ENCODE measurements around the gene HOXD9. TPM values are rescaled to one million over a fixed set of nuclear protein-coding genes. Genes with fewer than 3 reads are reported as not detected.

The HOXD9 gene
- total RNA-seq = not detected

DNA sequence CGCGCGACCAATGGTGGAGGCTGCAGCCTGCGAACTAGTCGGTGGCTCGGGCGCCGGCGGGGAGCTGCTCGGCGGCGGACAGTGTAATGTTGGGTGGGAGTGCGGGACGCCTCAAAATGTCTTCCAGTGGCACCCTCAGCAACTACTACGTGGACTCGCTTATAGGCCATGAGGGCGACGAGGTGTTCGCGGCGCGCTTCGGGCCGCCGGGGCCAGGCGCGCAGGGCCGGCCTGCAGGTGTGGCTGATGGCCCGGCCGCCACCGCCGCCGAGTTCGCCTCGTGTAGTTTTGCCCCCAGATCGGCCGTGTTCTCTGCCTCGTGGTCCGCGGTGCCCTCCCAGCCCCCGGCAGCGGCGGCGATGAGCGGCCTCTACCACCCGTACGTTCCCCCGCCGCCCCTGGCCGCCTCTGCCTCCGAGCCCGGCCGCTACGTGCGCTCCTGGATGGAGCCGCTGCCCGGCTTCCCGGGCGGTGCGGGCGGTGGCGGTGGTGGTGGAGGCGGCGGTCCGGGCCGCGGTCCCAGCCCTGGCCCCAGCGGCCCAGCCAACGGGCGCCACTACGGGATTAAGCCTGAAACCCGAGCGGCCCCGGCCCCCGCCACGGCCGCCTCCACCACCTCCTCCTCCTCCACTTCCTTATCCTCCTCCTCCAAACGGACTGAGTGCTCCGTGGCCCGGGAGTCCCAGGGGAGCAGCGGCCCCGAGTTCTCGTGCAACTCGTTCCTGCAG, at the start of gene HOXD9:
TSS of gene HOXD9 (plus strand) at position 37 of the 728 bp plus-strand sequence. CDS start at position 87, 50 bp downstream.

DNA sequence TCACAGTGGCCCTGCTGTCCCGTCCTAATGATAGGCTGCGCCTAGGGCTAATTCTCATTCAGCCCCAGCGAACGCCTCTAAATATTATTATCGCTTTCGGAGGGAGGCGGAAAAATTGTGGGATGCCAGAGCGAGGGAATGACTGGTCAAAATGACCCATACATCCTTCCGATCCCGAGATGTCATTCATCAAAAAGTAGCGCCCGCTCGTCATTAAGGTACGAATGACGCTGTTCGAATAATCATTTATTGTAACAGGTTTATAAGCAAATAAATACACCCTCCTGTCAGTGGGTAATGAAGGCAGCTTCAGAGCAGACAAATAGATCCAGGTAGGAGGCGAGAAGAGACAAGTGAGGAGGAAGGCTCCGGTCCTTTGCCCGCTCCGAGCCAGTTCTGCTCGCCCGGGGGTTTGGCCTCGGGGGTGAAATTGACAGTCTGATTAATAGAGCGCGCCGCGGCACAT, 38.7 kb upstream of the HOXD9 start, which contains the start of gene EVX2:
TSS of gene EVX2 (minus strand) at position 167 of the 466 bp plus-strand sequence. CDS start 186 bp downstream, outside the sequence.

DNA sequence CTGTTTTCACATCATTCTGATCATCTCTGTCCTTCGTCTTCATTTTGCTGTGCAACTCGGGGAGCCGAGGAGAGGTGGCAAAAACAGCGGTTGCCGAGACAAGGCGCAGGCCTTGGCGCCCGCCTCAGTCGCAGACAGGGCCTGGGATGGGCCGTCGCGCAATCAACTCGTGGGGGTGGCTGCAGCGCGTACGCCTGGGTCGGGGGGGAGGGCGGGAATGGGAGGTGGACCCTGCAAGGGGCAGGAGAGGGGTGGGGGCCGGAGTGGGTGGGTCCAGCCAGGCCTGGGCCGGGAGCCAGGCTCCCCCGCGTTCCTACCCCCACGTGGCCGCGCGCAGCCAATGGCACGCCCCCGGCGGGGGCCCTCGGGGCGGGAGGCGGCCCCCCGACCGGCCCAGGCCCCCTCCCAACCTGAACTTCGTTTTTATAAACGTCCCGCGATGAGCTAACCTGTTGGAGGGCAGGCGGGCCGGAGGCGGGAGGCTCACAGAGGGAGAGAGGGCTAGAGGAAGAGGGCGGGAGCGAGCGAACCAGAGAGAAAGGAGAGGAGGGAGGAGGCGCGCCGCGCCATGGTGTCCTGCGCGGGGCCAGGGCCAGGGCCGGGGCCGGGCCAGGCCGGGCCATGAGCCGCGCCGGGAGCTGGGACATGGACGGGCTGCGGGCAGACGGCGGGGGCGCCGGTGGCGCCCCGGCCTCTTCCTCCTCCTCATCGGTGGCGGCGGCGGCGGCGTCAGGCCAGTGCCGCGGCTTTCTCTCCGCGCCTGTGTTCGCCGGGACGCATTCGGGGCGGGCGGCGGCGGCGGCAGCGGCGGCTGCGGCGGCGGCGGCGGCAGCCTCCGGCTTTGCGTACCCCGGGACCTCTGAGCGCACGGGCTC, 30.0 kb upstream of the HOXD9 start, which contains the start of gene HOXD13:
TSS of gene HOXD13 (plus strand) at position 452 of the 875 bp plus-strand sequence. CDS start at position 622, 170 bp downstream.

DNA sequence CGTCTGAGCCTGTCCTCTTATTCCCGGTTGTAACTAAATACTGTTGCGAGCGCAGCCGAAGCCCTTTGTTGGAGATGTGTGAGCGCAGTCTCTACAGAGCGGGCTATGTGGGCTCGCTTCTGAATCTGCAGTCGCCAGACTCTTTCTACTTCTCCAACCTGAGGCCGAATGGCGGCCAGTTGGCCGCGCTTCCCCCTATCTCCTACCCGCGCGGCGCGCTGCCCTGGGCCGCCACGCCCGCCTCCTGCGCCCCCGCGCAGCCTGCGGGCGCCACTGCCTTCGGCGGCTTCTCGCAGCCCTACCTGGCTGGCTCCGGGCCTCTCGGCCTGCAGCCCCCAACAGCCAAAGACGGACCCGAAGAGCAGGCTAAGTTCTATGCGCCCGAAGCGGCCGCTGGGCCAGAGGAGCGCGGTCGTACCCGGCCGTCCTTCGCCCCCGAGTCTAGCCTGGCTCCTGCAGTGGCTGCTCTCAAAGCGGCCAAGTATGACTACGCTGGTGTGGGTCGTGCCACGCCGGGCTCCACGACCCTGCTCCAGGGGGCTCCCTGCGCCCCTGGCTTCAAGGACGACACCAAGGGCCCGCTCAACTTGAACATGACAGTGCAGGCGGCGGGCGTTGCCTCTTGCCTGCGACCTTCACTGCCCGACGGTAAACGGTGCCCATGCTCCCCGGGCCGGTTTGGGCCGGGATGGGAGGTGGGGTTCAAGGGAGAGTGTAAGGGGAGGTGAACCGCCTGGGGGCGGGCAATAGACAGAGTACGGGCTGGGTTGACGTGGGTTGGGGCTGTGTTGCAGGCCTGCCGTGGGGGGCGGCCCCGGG, 22.6 kb upstream of the HOXD9 start, which contains the start of gene HOXD12:
TSS of gene HOXD12 (plus strand) at position 68 of the 819 bp plus-strand sequence. CDS start at position 75, 7 bp downstream.

DNA sequence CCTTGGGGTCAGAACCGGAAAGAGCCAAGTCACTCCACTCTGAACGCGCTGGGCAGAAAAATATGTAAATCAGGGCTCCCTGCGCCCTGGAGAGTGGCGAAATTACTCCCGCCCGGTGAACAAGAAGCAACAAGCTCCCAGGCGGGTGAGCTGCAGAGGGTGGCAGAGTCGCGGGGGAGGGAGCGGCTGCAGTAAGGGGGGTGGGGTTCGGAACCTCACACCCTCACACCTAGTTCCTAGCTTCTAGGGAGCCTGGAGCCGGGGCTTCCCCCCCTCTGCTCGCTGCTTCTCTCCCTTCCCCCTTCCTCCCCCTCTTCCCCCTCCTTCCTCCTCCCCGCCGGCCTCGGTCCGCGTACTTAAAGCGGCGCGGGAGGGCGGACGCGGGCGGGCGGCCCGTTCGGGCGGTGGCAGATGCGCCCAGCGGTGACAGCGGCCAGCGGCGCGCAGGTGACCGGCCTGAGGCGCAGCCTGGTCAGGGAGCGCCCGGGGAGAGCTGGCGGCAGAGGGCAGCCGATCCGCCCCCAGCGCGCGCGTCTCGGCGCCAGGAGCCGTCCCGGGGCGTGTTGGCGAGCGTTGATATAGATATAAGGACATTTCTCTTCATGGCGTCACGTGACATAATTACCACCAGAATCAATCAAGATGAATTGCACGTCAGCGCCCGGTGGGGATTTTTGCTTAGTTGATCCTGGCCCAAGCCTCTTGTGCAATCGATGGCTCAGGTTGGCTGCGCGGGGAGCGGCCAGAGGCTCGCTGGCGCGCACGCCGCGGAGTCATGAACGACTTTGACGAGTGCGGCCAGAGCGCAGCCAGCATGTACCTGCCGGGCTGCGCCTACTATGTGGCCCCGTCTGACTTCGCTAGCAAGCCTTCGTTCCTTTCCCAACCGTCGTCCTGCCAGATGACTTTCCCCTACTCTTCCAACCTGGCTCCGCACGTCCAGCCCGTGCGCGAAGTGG, 15.7 kb upstream of the HOXD9 start, which contains the start of gene HOXD11:
TSS of gene HOXD11 (plus strand) at position 700 of the 959 bp plus-strand sequence. CDS start at position 776, 76 bp downstream.

DNA sequence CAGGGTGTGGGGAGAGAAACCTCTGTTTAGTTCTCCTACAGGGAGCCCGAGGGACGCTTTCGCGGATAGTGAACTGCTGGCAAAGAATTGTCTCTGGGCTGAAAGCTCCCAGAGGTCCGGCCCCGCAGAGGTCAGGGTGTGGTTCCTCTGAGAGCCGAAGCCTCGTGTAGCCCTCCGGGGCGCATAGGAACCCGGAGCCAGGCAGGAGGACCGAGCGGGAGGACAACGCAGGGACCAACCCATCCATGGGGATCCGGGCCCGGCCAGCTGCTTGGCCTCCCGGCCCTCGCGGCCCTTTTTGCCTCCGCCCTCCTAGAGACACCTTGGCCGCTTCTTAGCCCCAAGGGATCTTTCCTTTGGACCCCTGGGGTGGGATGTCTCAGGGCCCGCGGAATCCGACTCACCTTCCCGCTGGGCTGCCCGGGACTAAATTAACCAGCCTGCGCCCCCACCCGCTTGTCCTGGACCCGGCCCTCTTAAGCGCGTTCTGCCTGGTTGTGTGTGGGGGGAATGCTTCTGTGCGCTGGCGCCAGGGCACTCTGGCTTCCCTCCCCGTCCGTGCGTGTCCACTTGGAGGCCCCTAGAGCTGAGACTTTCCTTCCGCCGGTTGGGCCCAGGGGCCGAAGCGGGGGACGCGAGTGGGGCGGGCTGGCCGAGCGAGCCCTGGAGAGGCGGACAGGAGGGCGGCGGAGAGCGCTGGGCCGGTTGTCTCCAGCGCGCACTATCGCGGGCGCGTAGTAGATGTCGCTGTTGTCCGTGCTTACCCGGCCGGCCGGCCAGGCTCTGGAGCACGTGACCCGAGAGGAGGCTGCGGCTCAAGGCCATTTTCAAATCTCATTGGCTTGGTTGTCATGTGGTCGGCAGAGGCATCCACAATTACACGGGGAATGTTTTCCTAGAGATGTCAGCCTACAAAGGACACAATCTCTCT, 6.4 kb upstream of the HOXD9 start, which contains the start of gene HOXD10:
TSS of gene HOXD10 (plus strand) at position 896 of the 931 bp plus-strand sequence. CDS start 56 bp downstream, outside the sequence.

DNA sequence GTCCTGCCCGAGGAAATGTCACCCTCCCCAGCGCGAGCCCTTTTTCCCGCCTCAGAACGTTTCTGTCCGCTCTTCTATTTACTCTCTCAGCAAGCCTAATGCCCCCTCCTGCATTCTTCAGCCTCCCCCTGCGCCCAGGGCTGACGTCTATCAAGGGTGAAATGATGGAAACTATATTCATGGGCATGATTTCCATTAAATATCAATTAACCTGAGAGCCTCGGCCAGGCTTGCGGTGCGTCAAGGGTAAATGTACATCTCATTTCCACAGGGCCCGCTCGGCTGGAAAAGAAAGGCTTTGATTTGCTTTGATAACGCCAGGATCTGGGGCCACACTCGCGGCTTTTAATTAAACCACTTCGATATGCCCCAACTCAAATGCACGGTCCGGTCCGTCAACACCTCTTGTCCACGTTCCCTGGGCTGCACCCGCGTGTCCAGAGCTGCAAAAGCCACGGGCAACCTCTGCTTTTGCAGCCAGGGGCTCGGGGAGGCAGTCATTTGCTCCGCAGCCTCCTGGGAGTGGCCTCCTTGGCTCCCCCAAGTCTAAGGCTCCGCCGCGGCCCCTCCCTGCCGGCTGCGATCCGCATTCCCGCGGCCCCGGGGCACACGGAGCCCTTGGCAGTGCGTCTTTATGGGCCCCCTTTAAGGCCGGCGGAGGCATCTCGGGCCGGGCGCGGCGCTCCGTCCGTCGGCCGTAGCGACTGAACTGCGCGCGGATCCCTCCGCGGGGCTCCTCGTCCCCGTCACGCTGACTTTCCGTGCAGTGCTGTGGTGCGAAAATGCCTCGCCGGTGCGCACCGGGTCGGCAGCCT, 6.7 kb downstream of the HOXD9 start, which contains the start of gene HOXD8:
TSS of gene HOXD8 (plus strand) at position 724 of the 815 bp plus-strand sequence. CDS start 662 bp downstream, outside the sequence.

DNA sequence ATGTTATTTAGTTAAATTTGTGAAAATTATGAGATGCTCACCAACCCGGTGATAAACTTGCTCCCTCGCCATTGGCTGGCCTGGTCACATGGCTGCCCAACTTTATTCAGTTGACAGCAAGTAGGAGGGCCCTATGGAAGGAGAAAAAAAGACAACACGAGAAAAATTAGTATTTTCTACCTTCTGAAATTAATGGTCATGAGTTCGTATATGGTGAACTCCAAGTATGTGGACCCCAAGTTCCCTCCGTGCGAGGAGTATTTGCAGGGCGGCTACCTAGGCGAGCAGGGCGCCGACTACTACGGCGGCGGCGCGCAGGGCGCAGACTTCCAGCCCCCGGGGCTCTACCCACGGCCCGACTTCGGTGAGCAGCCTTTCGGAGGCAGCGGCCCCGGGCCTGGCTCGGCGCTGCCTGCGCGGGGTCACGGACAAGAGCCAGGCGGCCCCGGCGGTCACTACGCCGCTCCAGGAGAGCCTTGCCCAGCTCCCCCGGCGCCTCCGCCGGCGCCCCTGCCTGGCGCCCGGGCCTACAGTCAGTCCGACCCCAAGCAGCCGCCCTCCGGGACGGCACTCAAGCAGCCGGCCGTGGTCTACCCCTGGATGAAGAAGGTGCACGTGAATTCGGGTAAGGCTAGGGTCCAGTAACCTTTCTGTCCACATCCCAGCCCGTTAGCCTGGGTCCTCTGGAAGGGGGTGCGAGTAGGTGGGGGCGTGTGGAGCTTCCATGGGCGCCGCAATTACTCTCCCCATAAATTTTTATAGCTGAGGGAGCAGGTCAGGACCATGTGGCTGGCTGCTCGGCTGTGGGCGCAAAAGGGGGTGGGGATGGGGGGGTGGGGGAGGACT, 29.1 kb downstream of the HOXD9 start, which contains the start of gene HOXD4:
TSS of gene HOXD4 (plus strand) at position 109 of the 846 bp plus-strand sequence. CDS start at position 193, 84 bp downstream.

DNA sequence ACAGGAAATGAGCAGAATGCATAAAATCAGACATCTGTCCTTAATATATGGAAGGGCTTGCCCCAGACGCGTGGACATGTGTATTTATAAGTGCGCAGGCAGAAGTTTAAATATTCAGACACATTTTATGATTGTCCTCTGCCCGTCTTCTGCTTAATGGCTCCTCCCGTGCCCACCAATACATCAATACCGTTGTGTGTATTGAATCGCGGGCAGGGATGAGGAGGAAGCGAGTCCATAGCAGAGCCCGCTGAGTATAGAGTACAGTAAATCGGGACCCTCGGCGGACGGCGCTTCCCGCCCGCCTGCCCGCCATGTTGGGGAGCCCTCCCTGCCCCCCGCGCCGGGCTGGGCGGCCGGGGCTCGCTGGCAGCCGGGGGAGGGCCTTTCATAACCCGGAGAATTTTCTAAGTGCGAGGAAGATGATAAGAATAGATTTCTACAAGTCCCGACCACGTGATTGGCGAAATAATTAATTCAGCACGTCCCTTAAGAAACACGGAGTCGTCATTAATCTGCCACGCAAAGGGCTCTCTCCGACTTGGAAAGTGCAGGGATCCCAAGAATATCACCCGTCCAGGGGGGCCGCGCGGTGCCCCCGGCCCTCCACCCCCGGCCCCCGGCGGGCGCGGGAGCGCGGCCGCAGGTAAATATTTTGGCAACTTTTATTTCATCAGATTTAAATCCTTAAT, 34.4 kb downstream of the HOXD9 start, which contains the start of gene HOXD3:
TSS of gene HOXD3 (plus strand) at position 501 of the 692 bp plus-strand sequence. CDS start 11,808 bp downstream, outside the sequence.

Small RNA genes within 50 kb of the gene (small RNA-seq; reads per million reads assigned to genes)
- 239 to 2,732 reads per million in 2 donors for gene MIR10B

Other genes with a start within 250 kb of the HOXD9 start
- 10 to 100 TPM; 28.6 to 31.3 TPM for gene LNPK, start 120.5 kb upstream of the HOXD9 start, total RNA-seq
- gene EVX2, start 38.8 kb upstream of the HOXD9 start, total RNA-seq = not detected
- not detected for gene HOXD13, start 30.0 kb upstream of the HOXD9 start, total RNA-seq
- not detected for gene HOXD12, start 22.9 kb upstream of the HOXD9 start, total RNA-seq
- gene HOXD11, start 15.4 kb upstream of the HOXD9 start, total RNA-seq = not detected
- not detected for gene HOXD10, start 5.9 kb upstream of the HOXD9 start, total RNA-seq
- 1 to 10 TPM in 1 of 2 donors, not detected in 1; 2.7 TPM for gene HOXD8, start 7.0 kb downstream of the HOXD9 start, total RNA-seq
- gene HOXD4, start 28.8 kb downstream of the HOXD9 start, total RNA-seq = 1 to 10 TPM in 1 of 2 donors, not detected in 1; 1.7 TPM
- 1 to 10 TPM in 1 of 2 donors, not detected in 1; 2.7 TPM for gene HOXD3, start 34.6 kb downstream of the HOXD9 start, total RNA-seq
- not detected for gene HOXD1, start 65.9 kb downstream of the HOXD9 start, total RNA-seq
- 10 to 100 TPM; 12.4 to 17.3 TPM for gene MTX2, start 146.7 kb downstream of the HOXD9 start, total RNA-seq

Measured in melanocyte of skin (primary cell).